ENCODE data around the gene CCDC107.

DNA sequence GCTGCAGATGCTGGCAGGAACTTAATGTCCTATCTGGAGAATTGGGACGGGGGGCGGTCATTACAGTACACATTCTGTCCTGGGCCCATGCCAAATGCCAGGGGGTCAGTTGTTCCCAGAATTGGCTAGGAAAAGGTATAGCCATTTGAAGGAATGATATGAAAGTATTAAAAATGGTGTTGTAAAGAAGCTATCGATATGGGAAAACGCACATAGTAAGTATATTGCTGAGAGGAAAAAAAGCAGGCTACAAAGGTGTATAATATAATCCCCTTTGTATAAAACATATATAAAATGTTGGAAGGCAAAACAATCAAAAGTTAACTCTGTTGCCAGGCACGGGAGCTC, 7.4 kb downstream of the CCDC107 start:
- TF ChIP-seq, protein P1, sequence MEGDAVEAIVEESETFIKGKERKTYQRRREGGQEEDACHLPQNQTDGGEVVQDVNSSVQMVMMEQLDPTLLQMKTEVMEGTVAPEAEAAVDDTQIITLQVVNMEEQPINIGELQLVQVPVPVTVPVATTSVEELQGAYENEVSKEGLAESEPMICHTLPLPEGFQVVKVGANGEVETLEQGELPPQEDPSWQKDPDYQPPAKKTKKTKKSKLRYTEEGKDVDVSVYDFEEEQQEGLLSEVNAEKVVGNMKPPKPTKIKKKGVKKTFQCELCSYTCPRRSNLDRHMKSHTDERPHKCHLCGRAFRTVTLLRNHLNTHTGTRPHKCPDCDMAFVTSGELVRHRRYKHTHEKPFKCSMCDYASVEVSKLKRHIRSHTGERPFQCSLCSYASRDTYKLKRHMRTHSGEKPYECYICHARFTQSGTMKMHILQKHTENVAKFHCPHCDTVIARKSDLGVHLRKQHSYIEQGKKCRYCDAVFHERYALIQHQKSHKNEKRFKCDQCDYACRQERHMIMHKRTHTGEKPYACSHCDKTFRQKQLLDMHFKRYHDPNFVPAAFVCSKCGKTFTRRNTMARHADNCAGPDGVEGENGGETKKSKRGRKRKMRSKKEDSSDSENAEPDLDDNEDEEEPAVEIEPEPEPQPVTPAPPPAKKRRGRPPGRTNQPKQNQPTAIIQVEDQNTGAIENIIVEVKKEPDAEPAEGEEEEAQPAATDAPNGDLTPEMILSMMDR (IDR thresholded peaks at IDR 0.05): no peak
- no peak for TF ChIP-seq POLR2AphosphoS5 (IDR thresholded peaks at IDR 0.05)
